GM12878 (cell line): ENCODE data around the gene PPP4R3B. TPM values are rescaled to one million over a fixed set of nuclear protein-coding genes. Genes with fewer than 3 reads are reported as not detected.

Experiments
- BACH1 ChIP-seq: fragments of 450-650 bp; IDR thresholded peaks from 2 replicates; pipeline ENCODE4 v1.6.1; 2017; ENCODE audit warnings: mild to moderate bottlenecking, borderline replicate concordance
- CBX5 ChIP-seq: sonication (generic); IDR thresholded peaks from 2 replicates; pipeline ENCODE4 v1.6.1; 2016; ENCODE audit warnings: low read depth, moderate library complexity, mild to moderate bottlenecking, inconsistent platforms
- EED ChIP-seq: sonication (generic); IDR thresholded peaks from 2 replicates; pipeline ENCODE4 v1.6.1; 2016; ENCODE audit warnings: antibody characterized with exemption, low read depth
- EP300 ChIP-seq, 2 experiments: fragments of 150-350 bp in 1 of 2; IDR thresholded peaks; 2 replicates each; pipeline ENCODE4 v1.6.1; 2011 to 2012; ENCODE audit warnings: low read depth in 2 of 2, low read length in 2 of 2, borderline replicate concordance in 1 of 2, improper control_type of control experiment in 1 of 2, inconsistent platforms in 1 of 2; ENCODE audit not compliant: control insufficient read depth in 1 of 2
- IKZF2 ChIP-seq, 2 experiments: fragments of 450-650 bp; IDR thresholded peaks; 2 replicates each; pipeline ENCODE4 v1.6.1; 2017; ENCODE audit warnings: mild to moderate bottlenecking in 2 of 2, moderate library complexity in 2 of 2
- MEF2A ChIP-seq: IDR thresholded peaks from 2 replicates; pipeline ENCODE4 v1.6.1; 2011; ENCODE audit warnings: low read depth, mild to moderate bottlenecking, low read length, moderate library complexity; ENCODE audit not compliant: insufficient read depth
- MYB ChIP-seq: fragments of 150-350 bp; IDR thresholded peaks from 2 replicates; pipeline ENCODE4 v1.6.1; 2014; ENCODE audit warnings: mild to moderate bottlenecking, low read depth, low read length, borderline replicate concordance
- NFIC ChIP-seq: IDR thresholded peaks from 2 replicates; pipeline ENCODE4 v1.6.1; 2012; ENCODE audit warnings: low read depth, mild to moderate bottlenecking, inconsistent platforms, low read length, moderate library complexity
- NFXL1 ChIP-seq: fragments of 450-650 bp; IDR thresholded peaks from 2 replicates; pipeline ENCODE4 v1.6.1; 2017; ENCODE audit warnings: antibody characterized with exemption, mild to moderate bottlenecking, borderline replicate concordance
- NFYB ChIP-seq: IDR thresholded peaks from 2 replicates; pipeline ENCODE4 v1.6.1; 2011; ENCODE audit warnings: low read depth, mild to moderate bottlenecking, low read length, improper control_type of control experiment, moderate library complexity; ENCODE audit not compliant: insufficient read depth
- RBBP5 ChIP-seq: fragments of 200-600 bp; sonication (generic); conservative IDR thresholded peaks from 2 replicates; pipeline ENCODE4 v1.6.1; 2016
- SIX5 ChIP-seq: IDR thresholded peaks from 2 replicates; pipeline ENCODE4 v1.6.1; 2011; ENCODE audit warnings: mild to moderate bottlenecking, low read depth, low read length, moderate library complexity; ENCODE audit not compliant: severe bottlenecking
- SREBF1 ChIP-seq: IDR thresholded peaks from 2 replicates; pipeline ENCODE4 v1.6.1; 2012; ENCODE audit warnings: mild to moderate bottlenecking, low read length
- SRF ChIP-seq, 2 experiments: IDR thresholded peaks; 2 replicates each; pipeline ENCODE4 v1.6.1; 2011; ENCODE audit warnings: low read depth in 2 of 2, low read length in 2 of 2, mild to moderate bottlenecking in 1 of 2, moderate library complexity in 1 of 2
- TAF1 ChIP-seq: IDR thresholded peaks from 2 replicates; pipeline ENCODE4 v1.6.1; 2011; ENCODE audit warnings: mild to moderate bottlenecking, low read depth, low read length, borderline replicate concordance
- WRNIP1 ChIP-seq: IDR thresholded peaks from 2 replicates; pipeline ENCODE4 v1.6.1; 2011; ENCODE audit warnings: low read depth, low read length, improper control_type of control experiment, borderline replicate concordance
- polyA plus RNA-seq, 11 experiments: library from polyadenylated mRNA; depleted of rRNA in 4 of 11; unstranded in 6 of 11; stranded (reverse) in 5 of 11; fragments of >200 nt; fragmentation: Nextera tagmentation in 4 of 11; fragmentation: Illumina TruSeq in 1 of 11; extraction: Ambion mirVana in 4 of 11; extraction: Trizol in 1 of 11; gene quantifications; 1 replicate in 1 of 11; 2 replicates in 10 of 11; pipeline versions ENCODE4 v1.2.1 to v1.2.3, GENCODE V29; 2011 to 2016; ENCODE audit warnings: inconsistent platforms in 2 of 11, missing spikeins in 2 of 11, low read depth in 1 of 11
- total RNA-seq, 4 experiments: library from RNA; depleted of rRNA in 3 of 4; stranded (reverse); fragments of >200 nt in 3 of 4; fragmentation: Illumina TruSeq in 1 of 4; extraction: Trizol in 1 of 4; gene quantifications; 2 replicates each; pipeline versions ENCODE4 v1.2.1 to v1.2.3, GENCODE V29; 2013 to 2021
- TF ChIP-seq, protein P1 (sequence below): IDR thresholded peaks from 2 replicates; pipeline ENCODE4 v1.6.1; 2012; ENCODE audit warnings: low read depth, low read length, improper control_type of control experiment
- TF ChIP-seq, protein P2 (sequence below): fragments of 450-650 bp; IDR thresholded peaks from 2 replicates; pipeline ENCODE4 v1.6.1; 2017; ENCODE audit warnings: mild to moderate bottlenecking, moderate library complexity
- TF ChIP-seq, protein P3 (sequence below): fragments of 450-650 bp; IDR thresholded peaks from 2 replicates; pipeline ENCODE4 v1.6.1; 2016; ENCODE audit warnings: mild to moderate bottlenecking

PPP4R3B gene
- total and polyA plus RNA-seq, 10 of the 15 experiments (the other 5 are each of a cell fraction or from before 2014, with no cell fraction given), result 10.9 to 70.1 (median 49.2) TPM

DNA sequence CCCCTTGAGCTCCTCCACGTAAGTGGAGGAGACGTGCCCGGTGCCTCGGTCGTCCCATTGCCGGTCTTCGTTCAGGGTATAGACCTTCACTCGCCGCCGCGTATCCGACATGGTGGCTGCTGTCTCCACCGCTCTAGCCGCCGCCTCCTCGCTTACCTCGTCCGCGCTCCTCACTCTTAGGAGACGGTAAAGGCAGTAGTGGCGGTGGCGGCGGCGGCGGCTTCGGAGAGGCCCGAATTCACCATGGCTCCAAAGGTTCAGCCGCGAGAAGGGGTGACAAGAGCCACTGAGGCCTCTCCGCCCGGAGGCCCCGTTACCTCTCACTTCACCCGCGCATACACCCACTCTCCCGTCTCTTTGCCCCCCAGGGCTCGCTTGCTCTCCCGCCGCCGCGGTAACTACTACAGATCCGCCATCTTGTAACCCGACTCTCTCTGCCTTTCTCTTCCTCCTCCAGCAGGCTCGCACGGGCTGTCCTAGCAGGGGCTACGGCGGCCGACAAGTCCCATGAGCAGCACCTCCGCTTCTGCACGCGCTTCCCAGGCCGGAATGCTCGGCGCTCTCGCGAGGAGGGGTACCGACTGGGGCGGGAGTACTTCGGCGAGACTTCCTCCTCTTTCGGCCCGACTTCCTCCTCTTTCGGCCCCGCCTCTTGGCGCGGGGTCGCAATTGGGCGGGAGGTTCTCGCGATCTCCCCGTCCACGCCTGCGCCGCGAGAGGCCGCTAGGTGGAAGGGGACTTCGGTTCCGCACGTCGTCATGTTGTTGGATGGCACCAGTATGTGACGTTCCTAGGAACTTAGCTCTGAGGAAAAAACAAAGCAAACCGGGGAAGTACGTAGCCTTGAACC, at the start of gene PPP4R3B (continued):
- TF ChIP-seq, protein P1, sequence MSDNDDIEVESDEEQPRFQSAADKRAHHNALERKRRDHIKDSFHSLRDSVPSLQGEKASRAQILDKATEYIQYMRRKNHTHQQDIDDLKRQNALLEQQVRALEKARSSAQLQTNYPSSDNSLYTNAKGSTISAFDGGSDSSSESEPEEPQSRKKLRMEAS, result peak; percentile 81
- TF ChIP-seq, protein P2, sequence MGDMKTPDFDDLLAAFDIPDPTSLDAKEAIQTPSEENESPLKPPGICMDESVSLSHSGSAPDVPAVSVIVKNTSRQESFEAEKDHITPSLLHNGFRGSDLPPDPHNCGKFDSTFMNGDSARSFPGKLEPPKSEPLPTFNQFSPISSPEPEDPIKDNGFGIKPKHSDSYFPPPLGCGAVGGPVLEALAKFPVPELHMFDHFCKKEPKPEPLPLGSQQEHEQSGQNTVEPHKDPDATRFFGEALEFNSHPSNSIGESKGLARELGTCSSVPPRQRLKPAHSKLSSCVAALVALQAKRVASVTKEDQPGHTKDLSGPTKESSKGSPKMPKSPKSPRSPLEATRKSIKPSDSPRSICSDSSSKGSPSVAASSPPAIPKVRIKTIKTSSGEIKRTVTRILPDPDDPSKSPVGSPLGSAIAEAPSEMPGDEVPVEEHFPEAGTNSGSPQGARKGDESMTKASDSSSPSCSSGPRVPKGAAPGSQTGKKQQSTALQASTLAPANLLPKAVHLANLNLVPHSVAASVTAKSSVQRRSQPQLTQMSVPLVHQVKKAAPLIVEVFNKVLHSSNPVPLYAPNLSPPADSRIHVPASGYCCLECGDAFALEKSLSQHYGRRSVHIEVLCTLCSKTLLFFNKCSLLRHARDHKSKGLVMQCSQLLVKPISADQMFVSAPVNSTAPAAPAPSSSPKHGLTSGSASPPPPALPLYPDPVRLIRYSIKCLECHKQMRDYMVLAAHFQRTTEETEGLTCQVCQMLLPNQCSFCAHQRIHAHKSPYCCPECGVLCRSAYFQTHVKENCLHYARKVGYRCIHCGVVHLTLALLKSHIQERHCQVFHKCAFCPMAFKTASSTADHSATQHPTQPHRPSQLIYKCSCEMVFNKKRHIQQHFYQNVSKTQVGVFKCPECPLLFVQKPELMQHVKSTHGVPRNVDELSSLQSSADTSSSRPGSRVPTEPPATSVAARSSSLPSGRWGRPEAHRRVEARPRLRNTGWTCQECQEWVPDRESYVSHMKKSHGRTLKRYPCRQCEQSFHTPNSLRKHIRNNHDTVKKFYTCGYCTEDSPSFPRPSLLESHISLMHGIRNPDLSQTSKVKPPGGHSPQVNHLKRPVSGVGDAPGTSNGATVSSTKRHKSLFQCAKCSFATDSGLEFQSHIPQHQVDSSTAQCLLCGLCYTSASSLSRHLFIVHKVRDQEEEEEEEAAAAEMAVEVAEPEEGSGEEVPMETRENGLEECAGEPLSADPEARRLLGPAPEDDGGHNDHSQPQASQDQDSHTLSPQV, result no peak
- peak; percentile 81; the same call in 1 of the 2 replicates for TF ChIP-seq CBX5
- peak; percentile 75 for TF ChIP-seq NFYB
- no peak for TF ChIP-seq MYB
- TF ChIP-seq RBBP5, result no peak
- TF ChIP-seq SRF (IDR thresholded peaks at IDR 0.05; ENCODE audit: low read depth in 2 of 2, low read length in 2 of 2), result peak in 1 of 2 experiments; percentile 54; a peak in 1 of 4 replicates
- no peak for TF ChIP-seq NFXL1
- TF ChIP-seq, protein P3, sequence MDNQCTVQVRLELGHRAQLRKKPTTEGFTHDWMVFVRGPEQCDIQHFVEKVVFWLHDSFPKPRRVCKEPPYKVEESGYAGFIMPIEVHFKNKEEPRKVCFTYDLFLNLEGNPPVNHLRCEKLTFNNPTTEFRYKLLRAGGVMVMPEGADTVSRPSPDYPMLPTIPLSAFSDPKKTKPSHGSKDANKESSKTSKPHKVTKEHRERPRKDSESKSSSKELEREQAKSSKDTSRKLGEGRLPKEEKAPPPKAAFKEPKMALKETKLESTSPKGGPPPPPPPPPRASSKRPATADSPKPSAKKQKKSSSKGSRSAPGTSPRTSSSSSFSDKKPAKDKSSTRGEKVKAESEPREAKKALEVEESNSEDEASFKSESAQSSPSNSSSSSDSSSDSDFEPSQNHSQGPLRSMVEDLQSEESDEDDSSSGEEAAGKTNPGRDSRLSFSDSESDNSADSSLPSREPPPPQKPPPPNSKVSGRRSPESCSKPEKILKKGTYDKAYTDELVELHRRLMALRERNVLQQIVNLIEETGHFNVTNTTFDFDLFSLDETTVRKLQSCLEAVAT, result peak; percentile 73
- TF ChIP-seq TAF1, result peak; percentile 87
- peak; percentile 41 to 78; a peak in 2 of 4 replicates for TF ChIP-seq IKZF2 (IDR thresholded peaks at IDR 0.05)
- peak; percentile 33; the same call in 1 of the 2 replicates for TF ChIP-seq EED
- TF ChIP-seq NFIC, result peak; percentile 41; the same call in 1 of the 2 replicates
- TF ChIP-seq SREBF1, result 0 out of 2 replicates have a peak, but pooled peaks have one; percentile 30
- peak; percentile 53 for TF ChIP-seq SIX5
- TF ChIP-seq MEF2A, result peak; percentile 57; the same call in 1 of the 2 replicates
- no peak for TF ChIP-seq EP300 (IDR thresholded peaks at IDR 0.05; ENCODE audit: borderline replicate concordance in 1 of 2, control insufficient read depth in 1 of 2, low read depth in 2 of 2, low read length in 2 of 2)
- TF ChIP-seq BACH1, result peak; percentile 49; the same call in 1 of the 2 replicates
- no peak for TF ChIP-seq WRNIP1
